Breast epithelium (tissue), 4 donors: ENCODE results near the gene ARL5C. TPM values are rescaled to one million over a fixed set of nuclear protein-coding genes. Genes with fewer than 3 reads are reported as not detected.
A peak's percentile ranks its signal among the peaks of the same experiment; 100 is the strongest.

Experiments used
- DNase-seq, 2 donors: peaks; one replicate each; pipeline ENCODE4 v3.0.0-alpha.2; 2019; ENCODE audit warnings: low spot score in 2 of 2
- H3K27ac ChIP-seq, 2 donors: fragments of 200-600 bp; sonication (generic) in 1 of 2; one replicate each; pipeline ENCODE4 v1.5.1; 2016 to 2019; ENCODE audit warnings: mild to moderate bottlenecking in 1 of 2
- H3K27me3 ChIP-seq, 2 donors: fragments of 200-600 bp; sonication (generic) in 1 of 2; one replicate each; pipeline versions ENCODE4 v1.5.1 to v1.6.0; 2017 to 2019; ENCODE audit warnings: control low read depth in 1 of 2, mild to moderate bottlenecking in 1 of 2
- H3K36me3 ChIP-seq: fragments of 200-600 bp; one replicate; pipeline ENCODE4 v1.5.1; 2019
- H3K4me1 ChIP-seq, 2 donors: fragments of 200-600 bp; sonication (generic); one replicate each; pipeline ENCODE4 v1.5.1; 2016 to 2019; ENCODE audit warnings: control low read depth in 1 of 2
- H3K4me3 ChIP-seq, 3 donors: fragments of 200-600 bp; sonication (generic); 1 replicate in 2 of 3; 2 replicates in 1 of 3; pipeline ENCODE4 v1.5.1; 2016 to 2019; ENCODE audit warnings: mild to moderate bottlenecking in 3 of 3, moderate library complexity in 2 of 3
- H3K9me3 ChIP-seq, 2 donors: fragments of 200-600 bp; sonication (generic) in 1 of 2; one replicate each; pipeline ENCODE4 v1.5.1; 2016 to 2019; ENCODE audit warnings: control low read depth in 1 of 2
- POLR2A ChIP-seq: fragments of 450-650 bp; IDR thresholded peaks from one replicate; pipeline ENCODE4 v1.6.1; 2016; ENCODE audit warnings: antibody characterized with exemption, mild to moderate bottlenecking, moderate library complexity
- POLR2AphosphoS5 ChIP-seq, 3 donors: sonication (generic); formaldehyde crosslinking; IDR thresholded peaks; one replicate each; pipeline ENCODE4 v1.6.1; 2017; ENCODE audit warnings: antibody characterized with exemption in 3 of 3
- intact Hi-C: fragments of 100-400 bp; cut with DNase I; formaldehyde crosslinking; loops from one replicate; pipeline ENCODE4 v1.15.1; 2023; ENCODE audit warnings: low total_unique reads
- total RNA-seq, 3 donors: library from RNA; depleted of rRNA; stranded (reverse); fragments of >200 nt; gene quantifications; one replicate each; pipeline ENCODE4 v1.1.0, GENCODE V29; 2016
- TF ChIP-seq, protein P1 (sequence below), 3 donors: fragments of 450-650 bp; IDR thresholded peaks; one replicate each; pipeline ENCODE4 v1.5.1; 2016 to 2017; ENCODE audit warnings: antibody characterized with exemption in 3 of 3, mild to moderate bottlenecking in 3 of 3, moderate library complexity in 3 of 3

The ARL5C gene
- total RNA-seq, 3 donors from 2014 or later, result not detected

DNA sequence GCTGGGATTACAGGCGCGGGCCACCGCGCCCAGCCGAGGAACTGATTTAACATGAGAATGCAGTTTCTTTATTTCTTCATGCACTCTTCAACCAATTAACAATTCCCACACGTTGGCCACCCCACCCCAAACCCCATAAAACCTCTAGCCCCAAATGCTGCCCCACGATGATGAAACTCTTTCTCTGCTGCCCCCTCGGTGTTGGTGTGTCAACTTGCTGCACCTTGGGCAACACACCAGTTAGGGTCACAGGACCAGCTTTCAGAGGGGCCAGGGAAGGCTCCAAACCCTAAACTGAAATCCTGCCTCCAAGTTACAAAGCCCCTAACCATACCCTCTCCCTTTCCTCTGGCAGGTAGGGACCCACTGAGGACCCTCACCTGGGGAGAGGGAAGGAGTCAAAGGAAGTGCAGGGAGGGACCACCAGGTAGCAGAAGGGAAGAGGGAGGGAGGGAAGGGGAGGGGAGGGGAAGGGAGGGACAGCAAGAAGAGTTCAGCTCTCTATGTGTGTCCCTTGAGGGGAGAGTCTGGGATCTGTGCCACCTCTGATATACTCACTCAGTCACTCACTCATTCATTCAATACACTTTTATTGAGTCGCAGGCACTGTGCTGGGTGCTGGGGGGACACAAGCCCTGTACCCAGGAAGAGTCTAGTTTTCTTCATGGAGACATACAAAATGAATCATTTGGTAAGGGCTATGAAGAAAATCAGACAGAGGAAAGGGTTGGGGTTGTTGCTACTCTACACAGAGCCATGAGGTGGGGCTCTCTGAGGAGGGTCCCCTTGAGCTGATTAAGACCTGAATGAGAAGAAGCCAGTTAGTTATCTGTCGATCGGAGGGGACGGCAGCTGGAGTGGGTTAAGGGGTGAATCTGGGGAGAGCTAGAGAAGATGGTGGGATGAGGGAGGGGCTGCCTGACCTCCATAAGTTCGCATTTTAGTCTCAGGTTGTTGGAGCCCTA, 18.5 kb downstream of the ARL5C start:
- no peak for DNase-seq
- peaks cover 8 to 10% of the 10 kb centered on the region in 2 donors for H3K4me1 ChIP-seq
- TF ChIP-seq, protein P1, sequence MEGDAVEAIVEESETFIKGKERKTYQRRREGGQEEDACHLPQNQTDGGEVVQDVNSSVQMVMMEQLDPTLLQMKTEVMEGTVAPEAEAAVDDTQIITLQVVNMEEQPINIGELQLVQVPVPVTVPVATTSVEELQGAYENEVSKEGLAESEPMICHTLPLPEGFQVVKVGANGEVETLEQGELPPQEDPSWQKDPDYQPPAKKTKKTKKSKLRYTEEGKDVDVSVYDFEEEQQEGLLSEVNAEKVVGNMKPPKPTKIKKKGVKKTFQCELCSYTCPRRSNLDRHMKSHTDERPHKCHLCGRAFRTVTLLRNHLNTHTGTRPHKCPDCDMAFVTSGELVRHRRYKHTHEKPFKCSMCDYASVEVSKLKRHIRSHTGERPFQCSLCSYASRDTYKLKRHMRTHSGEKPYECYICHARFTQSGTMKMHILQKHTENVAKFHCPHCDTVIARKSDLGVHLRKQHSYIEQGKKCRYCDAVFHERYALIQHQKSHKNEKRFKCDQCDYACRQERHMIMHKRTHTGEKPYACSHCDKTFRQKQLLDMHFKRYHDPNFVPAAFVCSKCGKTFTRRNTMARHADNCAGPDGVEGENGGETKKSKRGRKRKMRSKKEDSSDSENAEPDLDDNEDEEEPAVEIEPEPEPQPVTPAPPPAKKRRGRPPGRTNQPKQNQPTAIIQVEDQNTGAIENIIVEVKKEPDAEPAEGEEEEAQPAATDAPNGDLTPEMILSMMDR (IDR thresholded peaks at IDR 0.05), result no peak
- TF ChIP-seq POLR2AphosphoS5 (IDR thresholded peaks at IDR 0.05), result no peak
- TF ChIP-seq POLR2A, result no peak

DNA sequence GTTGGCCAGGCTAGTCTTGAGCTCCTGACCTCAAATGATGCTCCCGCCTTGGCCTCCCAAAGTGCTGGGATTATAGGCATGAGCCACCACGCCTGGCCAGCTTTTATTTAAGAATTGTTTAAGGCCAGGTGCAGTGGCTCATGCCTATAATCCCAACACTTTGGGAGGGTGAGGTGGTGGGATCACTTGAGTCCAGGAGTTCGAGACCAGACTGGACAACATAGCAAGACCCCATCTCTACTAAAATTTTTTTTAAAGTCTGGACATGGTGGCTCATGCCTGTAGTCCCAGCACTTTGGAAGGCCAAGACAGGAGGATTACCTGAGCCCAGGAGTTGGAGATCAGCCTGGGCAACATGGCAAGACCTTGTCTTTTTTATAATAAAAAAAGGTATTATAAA, 19.7 kb downstream of the ARL5C start:
- Histone ChIP-seq H3K27me3 (no peaks in the 10 kb centered on the region), H3K9me3 (no peaks in the 10 kb centered on the region), H3K4me3 (no peak overlapping the region), H3K36me3 (no peaks in the 10 kb centered on the region), H3K4me1 (peaks cover 8 to 10% of the 10 kb centered on the region in 2 donors), H3K27ac (peak overlapping the region; percentile 5 to 13)
- DNase-seq, result no peak
- intact Hi-C loops, result no loop called here
- TF ChIP-seq, protein P1 (IDR thresholded peaks at IDR 0.05), result no peak

More for the DNA sequence above, 18.5 kb downstream of the ARL5C start:
- intact Hi-C loops, result no loop called here
- H3K9me3 ChIP-seq, result no peaks in the 10 kb centered on the region
- H3K4me3 ChIP-seq, result no peak overlapping the region
- H3K27me3 ChIP-seq, result no peaks in the 10 kb centered on the region
- no peaks in the 10 kb centered on the region for H3K36me3 ChIP-seq
- H3K27ac ChIP-seq, result peak overlapping the region; percentile 21 to 65

DNA sequence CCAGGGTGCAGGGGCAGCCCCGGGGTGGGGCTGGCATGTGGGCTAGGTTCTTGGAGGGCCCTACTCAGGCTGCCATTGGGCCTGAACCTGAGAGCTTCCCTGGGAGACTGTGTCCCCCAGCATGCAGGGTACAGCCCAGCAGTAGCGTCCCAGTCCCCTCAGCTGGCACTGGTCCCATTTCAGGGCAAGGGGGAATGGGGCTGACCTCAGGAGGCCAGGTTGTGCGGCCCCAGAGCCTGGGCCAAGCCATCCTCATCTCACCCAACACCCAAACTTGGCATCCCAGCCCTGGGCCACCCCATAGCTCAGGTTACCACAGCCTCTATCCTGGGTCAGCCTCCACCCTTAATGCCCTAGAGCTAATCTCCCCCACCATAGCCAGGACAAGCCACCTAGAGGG, 20.8 kb downstream of the ARL5C start:
- intact Hi-C loops, result no loop called here
- H3K4me1 ChIP-seq, result peaks cover 6 to 8% of the 10 kb centered on the region in 2 donors
- TF ChIP-seq POLR2A (no peak), POLR2AphosphoS5 (IDR thresholded peaks at IDR 0.05) (no peak)
- TF ChIP-seq, protein P1 (IDR thresholded peaks at IDR 0.05), result no peak
- no peaks in the 10 kb centered on the region for H3K27me3 ChIP-seq
- no peaks in the 10 kb centered on the region for H3K9me3 ChIP-seq
- no peaks in the 10 kb centered on the region for H3K36me3 ChIP-seq
- peak overlapping the region; percentile 91 to 96 for H3K27ac ChIP-seq
- H3K4me3 ChIP-seq, result no peak overlapping the region
- DNase-seq, result no peak

DNA sequence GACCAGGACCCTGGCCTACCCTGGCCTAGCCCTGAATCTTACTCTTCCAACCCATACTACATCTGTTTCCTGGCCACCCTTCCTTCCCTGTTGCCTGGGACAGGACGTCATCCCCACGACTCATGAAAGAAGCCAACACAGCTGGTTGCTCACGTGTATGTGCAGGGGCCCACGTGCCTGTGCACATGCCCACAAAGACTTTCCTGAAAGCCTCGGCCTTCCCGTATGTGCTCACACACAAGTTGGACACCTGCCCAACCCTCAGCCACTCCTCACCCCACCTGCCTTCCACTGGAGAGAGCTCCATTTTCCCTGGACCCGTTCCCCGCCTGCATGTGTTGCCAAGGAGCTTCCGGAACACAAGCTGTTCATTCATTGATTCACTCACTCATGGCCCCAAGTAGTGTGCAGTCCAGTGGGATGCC, 21.5 kb downstream of the ARL5C start:
- peak; percentile 84 to 95 for DNase-seq
- Histone ChIP-seq H3K36me3 (no peaks in the 10 kb centered on the region), H3K4me3 (no peak overlapping the region), H3K27me3 (no peaks in the 10 kb centered on the region), H3K27ac (peak overlapping the region; percentile 91 to 96), H3K9me3 (no peaks in the 10 kb centered on the region), H3K4me1 (peaks cover 6 to 8% of the 10 kb centered on the region in 2 donors)
- intact Hi-C loops, result no loop called here
- TF ChIP-seq POLR2AphosphoS5 (IDR thresholded peaks at IDR 0.05) (peak; percentile 70 to 97 (median 87)), POLR2A (no peak)

DNA sequence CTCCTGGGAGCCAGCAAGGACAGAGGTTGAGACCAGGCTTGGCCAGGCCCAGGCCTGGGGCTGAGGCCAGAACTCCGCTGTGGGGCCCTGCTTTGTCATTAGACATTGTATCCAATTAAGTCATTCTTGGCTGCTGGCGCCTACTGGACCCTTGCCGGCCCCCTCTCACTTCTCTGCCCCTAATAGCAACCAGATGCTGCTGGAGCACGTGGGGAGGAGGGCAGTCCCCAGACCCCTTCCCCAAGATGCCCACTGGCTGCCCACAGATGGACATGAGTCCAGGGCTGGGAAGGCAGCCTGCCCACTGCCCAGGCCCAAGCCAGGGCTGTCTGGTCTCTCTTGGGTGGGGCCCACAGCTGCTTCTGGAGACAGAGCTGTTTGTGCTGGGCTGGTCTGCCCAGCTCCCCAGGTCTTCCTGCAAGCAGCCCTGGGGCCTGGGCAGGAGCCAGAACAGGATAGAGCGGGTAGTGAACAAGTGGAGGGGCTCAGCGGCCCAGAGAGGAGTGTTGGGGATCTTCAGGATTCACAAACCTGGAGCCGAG, 22.3 kb downstream of the ARL5C start:
- TF ChIP-seq POLR2A, result no peak
- TF ChIP-seq, protein P1 (IDR thresholded peaks at IDR 0.05), result no peak
- TF ChIP-seq POLR2AphosphoS5 (IDR thresholded peaks at IDR 0.05), result no peak
- intact Hi-C loops, result no loop called here
- Histone ChIP-seq H3K27ac (peak overlapping the region; percentile 91 to 96), H3K4me3 (no peak overlapping the region), H3K9me3 (no peaks in the 10 kb centered on the region), H3K36me3 (no peaks in the 10 kb centered on the region), H3K4me1 (peaks cover 6 to 8% of the 10 kb centered on the region in 2 donors), H3K27me3 (no peaks in the 10 kb centered on the region)
- no peak for DNase-seq
